IMR-90 (cell line): ENCODE measurements around the gene KPTN. TPM values are rescaled to one million over a fixed set of nuclear protein-coding genes. Genes with fewer than 3 reads are reported as not detected.
A peak's percentile ranks its signal among the peaks of the same experiment; 100 is the strongest.

Experiments
- ATAC-seq: fragments of 200-7000 bp; cut with Tn5 transposase; 2 replicates; pipeline ENCODE4 v1.9.1; 2020; ENCODE audit warnings: low read depth, mild to moderate bottlenecking, moderate library complexity
- BruUV-seq: library from RNA; stranded (reverse); fragments of 400-500 nt; replicated peaks from 2 replicates; lab custom pipeline; 2021; lab: Mats Ljungman, UMichigan
- CTCF ChIA-PET: fragments of 300-600 bp; formaldehyde crosslinking; extraction: SDS; loops from one replicate; lab custom pipeline; 2021; ENCODE audit warnings: antibody characterized with exemption; lab: Yijun Ruan, JAX
- POLR2A ChIA-PET: fragments of 300-600 bp; sonication (Branson Sonifier 250); formaldehyde crosslinking; loops from one replicate; lab custom pipeline; 2022; ENCODE audit warnings: antibody characterized with exemption; ENCODE audit not compliant: unreplicated experiment; lab: Charles Lee
- DNase-seq: peaks from one replicate; pipeline ENCODE4 v3.0.0; 2013
- H2AFZ ChIP-seq: replicated peaks from 2 replicates; pipeline ENCODE3; 2013; ENCODE audit warnings: low read length, mild to moderate bottlenecking; ENCODE audit not compliant: poor library complexity
- H2AK5ac ChIP-seq: 2 replicates; pipeline ENCODE4 v1.6.1; 2013; ENCODE audit warnings: low read depth, low read length, inconsistent platforms
- H2AK9ac ChIP-seq: replicated peaks from 2 replicates; pipeline ENCODE3; 2013; ENCODE audit warnings: mild to moderate bottlenecking, low read depth, low read length, moderate library complexity; ENCODE audit not compliant: poor library complexity
- H2BK120ac ChIP-seq: 2 replicates; pipeline ENCODE4 v1.6.1; 2013; ENCODE audit warnings: low read depth, low read length, inconsistent platforms
- H2BK15ac ChIP-seq: 3 replicates; pipeline ENCODE4 v1.6.1; 2013; ENCODE audit warnings: low read depth, low read length, inconsistent platforms
- H2BK20ac ChIP-seq: 2 replicates; pipeline ENCODE4 v1.6.1; 2013; ENCODE audit warnings: low read depth, mild to moderate bottlenecking, inconsistent platforms, low read length, moderate library complexity
- H2BK5ac ChIP-seq: 2 replicates; pipeline ENCODE4 v1.6.1; 2013; ENCODE audit warnings: mild to moderate bottlenecking, low read depth, low read length, inconsistent platforms; ENCODE audit not compliant: poor library complexity, severe bottlenecking
- H3K14ac ChIP-seq: replicated peaks from 2 replicates; pipeline ENCODE4 v1.6.1; 2013; ENCODE audit warnings: low read depth, low read length, inconsistent platforms
- H3K18ac ChIP-seq: 2 replicates; pipeline ENCODE4 v1.6.1; 2013; ENCODE audit warnings: low read depth, low read length, control low read depth
- H3K23ac ChIP-seq: 2 replicates; pipeline ENCODE4 v1.6.1; 2013; ENCODE audit warnings: low read depth, low read length, inconsistent platforms
- H3K27ac ChIP-seq: 2 replicates; pipeline ENCODE4 v1.5.1; 2013; ENCODE audit warnings: mild to moderate bottlenecking, control low read depth, low read length; ENCODE audit not compliant: insufficient read depth
- H3K27me3 ChIP-seq: 2 replicates; pipeline ENCODE4 v1.6.1; 2013; ENCODE audit warnings: low read length; ENCODE audit not compliant: control insufficient read depth, insufficient read depth
- H3K36me3 ChIP-seq: 2 replicates; pipeline ENCODE4 v1.6.1; 2013; ENCODE audit warnings: low read length, mixed read lengths; ENCODE audit not compliant: control insufficient read depth, insufficient read depth
- H3K4ac ChIP-seq: 2 replicates; pipeline ENCODE4 v1.6.1; 2013; ENCODE audit warnings: low read depth, low read length, inconsistent platforms
- H3K4me1 ChIP-seq: 2 replicates; pipeline ENCODE4 v1.6.1; 2013; ENCODE audit warnings: low read length, mixed read lengths; ENCODE audit not compliant: control insufficient read depth, insufficient read depth
- H3K4me2 ChIP-seq: 2 replicates; pipeline ENCODE4 v1.6.1; 2013; ENCODE audit warnings: low read depth, mild to moderate bottlenecking, control low read depth, low read length, moderate library complexity
- H3K4me3 ChIP-seq: 2 replicates; pipeline ENCODE4 v1.5.1; 2013; ENCODE audit warnings: low read depth, mild to moderate bottlenecking, control low read depth, low read length, moderate library complexity; ENCODE audit not compliant: insufficient read depth
- H3K56ac ChIP-seq: 2 replicates; pipeline ENCODE4 v1.6.1; 2013; ENCODE audit warnings: low read length, inconsistent platforms; ENCODE audit not compliant: insufficient read depth; ENCODE audit errors: extremely low read depth
- H3K79me1 ChIP-seq, 2 experiments: 2 replicates each; pipeline ENCODE4 v1.6.1; 2013; ENCODE audit warnings: low read length in 2 of 2, inconsistent platforms in 1 of 2, low read depth in 1 of 2
- H3K9ac ChIP-seq: 2 replicates; pipeline ENCODE4 v1.6.1; 2013; ENCODE audit warnings: low read depth, low read length, control low read depth
- H3K9me1 ChIP-seq: 2 replicates; pipeline ENCODE4 v1.6.1; 2013; ENCODE audit warnings: low read length, inconsistent platforms; ENCODE audit not compliant: insufficient read depth
- H3K9me3 ChIP-seq: 2 replicates; pipeline ENCODE4 v1.6.1; 2013; ENCODE audit warnings: low read length; ENCODE audit not compliant: control insufficient read depth, insufficient read depth
- H4K20me1 ChIP-seq: 2 replicates; pipeline ENCODE4 v1.6.1; 2013; ENCODE audit warnings: low read length, inconsistent platforms; ENCODE audit not compliant: insufficient read depth
- H4K5ac ChIP-seq: 2 replicates; pipeline ENCODE4 v1.6.1; 2013; ENCODE audit warnings: mild to moderate bottlenecking, low read depth, low read length, control low read depth
- H4K8ac ChIP-seq, 2 experiments: 2 replicates each; pipeline ENCODE4 v1.6.1; 2013; ENCODE audit warnings: low read depth in 2 of 2, low read length in 2 of 2, control low read depth in 1 of 2, inconsistent platforms in 1 of 2
- H4K91ac ChIP-seq: 2 replicates; pipeline ENCODE4 v1.6.1; 2013; ENCODE audit warnings: low read depth, low read length, inconsistent platforms; ENCODE audit not compliant: insufficient read depth
- BHLHE40 ChIP-seq: fragments of 150-350 bp; IDR thresholded peaks from 2 replicates; pipeline ENCODE4 v1.6.1; 2016; ENCODE audit warnings: mild to moderate bottlenecking, low read depth, low read length
- CEBPB ChIP-seq: IDR thresholded peaks from 2 replicates; pipeline ENCODE4 v1.6.1; 2012; ENCODE audit warnings: low read depth, low read length, improper control_type of control experiment
- CHD1 ChIP-seq: IDR thresholded peaks from 2 replicates; pipeline ENCODE4 v1.6.1; 2012; ENCODE audit warnings: low read depth, low read length, improper control_type of control experiment
- CTCF ChIP-seq: conservative IDR thresholded peaks from 2 replicates; pipeline ENCODE4 v1.5.1; 2012; ENCODE audit warnings: mild to moderate bottlenecking, low read depth, low read length, improper control_type of control experiment
- ELK1 ChIP-seq: fragments of 150-350 bp; IDR thresholded peaks from 2 replicates; pipeline ENCODE4 v1.6.1; 2016; ENCODE audit warnings: low read depth, mild to moderate bottlenecking, low read length, moderate library complexity, borderline replicate concordance
- FOS ChIP-seq: fragments of 150-350 bp; IDR thresholded peaks from 2 replicates; pipeline ENCODE4 v1.6.1; 2016; ENCODE audit warnings: low read depth, low read length
- MAFK ChIP-seq: IDR thresholded peaks from 2 replicates; pipeline ENCODE4 v1.6.1; 2012; ENCODE audit warnings: low read depth, low read length, improper control_type of control experiment
- MAZ ChIP-seq: IDR thresholded peaks from 2 replicates; pipeline ENCODE4 v1.6.1; 2012; ENCODE audit warnings: low read depth, mild to moderate bottlenecking, low read length, improper control_type of control experiment, moderate library complexity, borderline replicate concordance
- MXI1 ChIP-seq: IDR thresholded peaks from 2 replicates; pipeline ENCODE4 v1.6.1; 2012; ENCODE audit warnings: low read depth, mild to moderate bottlenecking, low read length, moderate library complexity, borderline replicate concordance
- NFE2L2 ChIP-seq: fragments of 150-350 bp; IDR thresholded peaks from 2 replicates; pipeline ENCODE4 v1.6.1; 2016; ENCODE audit warnings: low read depth, mild to moderate bottlenecking, low read length
- RAD21 ChIP-seq: IDR thresholded peaks from 2 replicates; pipeline ENCODE4 v1.6.1; 2012; ENCODE audit warnings: low read length, improper control_type of control experiment
- RCOR1 ChIP-seq: IDR thresholded peaks from 2 replicates; pipeline ENCODE4 v1.6.1; 2012; ENCODE audit warnings: mild to moderate bottlenecking, low read length, improper control_type of control experiment; ENCODE audit not compliant: insufficient replicate concordance
- RFX5 ChIP-seq: IDR thresholded peaks from 2 replicates; pipeline ENCODE4 v1.8.0; 2012; ENCODE audit warnings: low read depth, mild to moderate bottlenecking, low read length, moderate library complexity
- SMC3 ChIP-seq: fragments of 150-350 bp; IDR thresholded peaks from 2 replicates; pipeline ENCODE4 v1.6.1; 2016; ENCODE audit warnings: low read depth, mild to moderate bottlenecking, antibody characterized with exemption, low read length, moderate library complexity
- USF2 ChIP-seq: fragments of 150-350 bp; IDR thresholded peaks from 2 replicates; pipeline ENCODE4 v1.6.1; 2017; ENCODE audit warnings: mild to moderate bottlenecking, antibody characterized with exemption, low read length, low read depth
- WGBS, 2 experiments: methylation state at CpG; one replicate each; pipeline versions ENCODE4 v1.1.5 to v1.1.7; 2013; ENCODE audit warnings: missing lambda C conversion rate in 2 of 2; ENCODE audit not compliant: insufficient read length in 1 of 2; ENCODE audit errors: extremely low coverage in 2 of 2; 5-methylcytosine and 5-hydroxymethylcytosine counted together
- dilution Hi-C: fragments of 300-500 bp; cut with HindIII; formaldehyde crosslinking; loops from one replicate; pipeline ENCODE4 v1.14.3; 2018; ENCODE audit warnings: low sequenced_read_pairs; ENCODE audit not compliant: unreplicated experiment
- in situ Hi-C: fragments of 300-500 bp; cut with MboI; formaldehyde crosslinking; loops from 3 replicates; pipeline ENCODE4 v1.14.3; 2019; ENCODE audit warnings: low sequenced_read_pairs, inconsistent platforms, mixed read lengths
- intact Hi-C: fragments of 100-400 bp; cut with micrococcal nuclease; formaldehyde crosslinking; loops from 2 replicates; pipeline ENCODE4 v1.10.0; 2022
- polyA plus RNA-seq, 3 experiments: library from polyadenylated mRNA; depleted of rRNA; stranded (reverse); fragments of >200 nt; gene quantifications; 2 replicates each; pipeline ENCODE4 v1.2.3, GENCODE V29; 2012; ENCODE audit warnings: low replicate concordance in 1 of 3
- total RNA-seq: library from RNA; depleted of rRNA; stranded (reverse); fragments of >200 nt; gene quantifications from 2 replicates; pipeline ENCODE4 v1.2.3, GENCODE V29; 2012

Gene KPTN
- total and polyA plus RNA-seq, 2 of the 4 experiments (the other 2 are of a cell fraction) = 4.1 to 15.4 TPM

GRCh38 chr19:47471733-47472457, 12.1 kb downstream of the KPTN start, which contains the start of gene SLC8A2:
Gene SLC8A2, minus strand, starts transcription at chr19:47471893. Its CDS starts 5,490 bp downstream, at chr19:47466403.
- H2AK9ac ChIP-seq = no peak within 1 kb of the TSS
- no peak within 1 kb of the TSS for H2BK120ac ChIP-seq
- dilution Hi-C loops = no loop called here
- no peaks in the 10 kb centered on the region for H3K79me1 ChIP-seq
- no peak within 1 kb of the TSS for H2BK5ac ChIP-seq
- H3K9ac ChIP-seq = no peak within 1 kb of the TSS
- no peak within 1 kb of the TSS for H3K14ac ChIP-seq
- no peak within 1 kb of the TSS for H4K91ac ChIP-seq
- DNase-seq (peak; percentile 77), ATAC-seq (peak; percentile 95)
- no peaks in the 10 kb centered on the region for H3K9me1 ChIP-seq
- peaks cover 49% of the 10 kb centered on the region for H3K27me3 ChIP-seq
- H2BK20ac ChIP-seq = no peak within 1 kb of the TSS
- no peaks in the 10 kb centered on the region for H3K4me1 ChIP-seq
- peaks cover 4% of the 10 kb centered on the region; the same call in 1 of the 2 replicates for H3K9me3 ChIP-seq
- POLR2A ChIA-PET = no interaction called here
- H2BK15ac ChIP-seq = no peak within 1 kb of the TSS
- no peak within 1 kb of the TSS for H3K23ac ChIP-seq
- H4K20me1 ChIP-seq = no peaks in the 10 kb centered on the region; the same call in 1 of the 2 replicates
- no peak within 1 kb of the TSS for H2AFZ ChIP-seq
- H2AK5ac ChIP-seq = no peak within 1 kb of the TSS
- no peak within 1 kb of the TSS for H3K4me3 ChIP-seq
- H3K27ac ChIP-seq = no peak within 1 kb of the TSS
- H3K4me2 ChIP-seq = peak within 1 kb of the TSS; percentile 3; the same call in 1 of the 2 replicates
- no peak within 1 kb of the TSS for H3K4ac ChIP-seq
- no peak within 1 kb of the TSS for H3K56ac ChIP-seq
- no peaks in the 10 kb centered on the region for H3K36me3 ChIP-seq
- in situ Hi-C loops = no loop called here
- no peak within 1 kb of the TSS for H4K5ac ChIP-seq
- no peak within 1 kb of the TSS for H3K18ac ChIP-seq
- no TSS peak for BruUV-seq
- no CpG with 5 or more reads among the region's 29 CpGs for WGBS, 2 experiments
- H4K8ac ChIP-seq = no peak within 1 kb of the TSS
- CTCF ChIA-PET = interaction anchor here (2.1 kb wide), 1 partner anchor 12 kb away, joined by 12 read pairs; the partner anchor contains the start of gene KPTN
- intact Hi-C loops = no loop called here
- TF ChIP-seq BHLHE40 = no peak
- peak; percentile 65; the same call in 1 of the 2 replicates for TF ChIP-seq MXI1
- TF ChIP-seq CTCF = no peak
- TF ChIP-seq FOS = no peak
- TF ChIP-seq MAFK = no peak
- no peak for TF ChIP-seq RAD21
- TF ChIP-seq CHD1 = no peak
- TF ChIP-seq ELK1 = no peak
- TF ChIP-seq NFE2L2 = no peak
- TF ChIP-seq CEBPB = no peak
- no peak for TF ChIP-seq USF2
- peak; percentile 23 for TF ChIP-seq RCOR1
- TF ChIP-seq MAZ = peak; percentile 96
- no peak for TF ChIP-seq RFX5
- TF ChIP-seq SMC3 = no peak
